Heart left ventricle (tissue), 16 donors: ENCODE measurements around the gene VAC14. TPM values are rescaled to one million over a fixed set of nuclear protein-coding genes. Genes with fewer than 3 reads are reported as not detected.
A peak's percentile ranks its signal among the peaks of the same experiment; 100 is the strongest.

Experiments
- ATAC-seq, 4 donors: fragments of 200-7000 bp; cut with Tn5 transposase; one replicate each; pipeline ENCODE4 v1.9.1; 2020 to 2022; ENCODE audit warnings: moderate library complexity in 4 of 4, mild to moderate bottlenecking in 3 of 4, moderate number of reproducible peaks in 1 of 4
- DNase-seq, 5 donors: peaks; one replicate each; pipeline ENCODE4 v3.0.0-alpha.2; 2020
- H3K27ac ChIP-seq, 12 donors: fragments of 200-600 bp; sonication (generic) in 4 of 12; one replicate each; pipeline versions ENCODE4 v1.5.0 to v1.8.0; 2016 to 2022; ENCODE audit warnings: mild to moderate bottlenecking in 2 of 12
- H3K27me3 ChIP-seq, 9 donors: fragments of 200-600 bp; sonication (generic) in 2 of 9; one replicate each; pipeline versions ENCODE4 v1.5.1 to v1.8.0; 2016 to 2022; ENCODE audit warnings: mild to moderate bottlenecking in 3 of 9
- H3K36me3 ChIP-seq, 9 donors: fragments of 200-600 bp; sonication (generic) in 2 of 9; one replicate each; pipeline versions ENCODE4 v1.5.0 to v1.8.0; 2018 to 2022; ENCODE audit warnings: mild to moderate bottlenecking in 2 of 9
- H3K4me1 ChIP-seq, 12 donors: fragments of 200-600 bp; sonication (generic) in 4 of 12; one replicate each; pipeline versions ENCODE4 v1.5.0 to v1.8.0; 2016 to 2022; ENCODE audit warnings: mild to moderate bottlenecking in 3 of 12
- H3K4me3 ChIP-seq, 12 donors: fragments of 200-600 bp; sonication (generic) in 4 of 12; one replicate each; pipeline versions ENCODE4 v1.5.0 to v1.8.0; 2017 to 2022; ENCODE audit warnings: mild to moderate bottlenecking in 9 of 12, moderate library complexity in 4 of 12
- H3K9me3 ChIP-seq, 12 donors: fragments of 200-600 bp; sonication (generic) in 4 of 12; one replicate each; pipeline versions ENCODE4 v1.5.0 to v1.8.0; 2016 to 2022; ENCODE audit warnings: mild to moderate bottlenecking in 1 of 12
- CTCF ChIP-seq, 12 donors: fragments of 200-600 bp; sonication (generic) in 4 of 12; IDR thresholded peaks; one replicate each; pipeline versions ENCODE4 v1.5.0 to v1.8.0; 2018 to 2022; ENCODE audit warnings: antibody characterized with exemption in 12 of 12, mild to moderate bottlenecking in 5 of 12
- POLR2A ChIP-seq, 2 donors: fragments of 450-650 bp; IDR thresholded peaks; one replicate each; pipeline ENCODE4 v1.6.1; 2017; ENCODE audit warnings: antibody characterized with exemption in 2 of 2, mild to moderate bottlenecking in 2 of 2, moderate library complexity in 2 of 2
- WGBS, 4 donors: extraction: QIAGEN DNeasy Blood & Tissue Kit in 2 of 4; methylation state at CpG; one replicate each; pipeline versions ENCODE4 v1.1.5 to v1.1.7; 2013 to 2018; 5-methylcytosine and 5-hydroxymethylcytosine counted together
- intact Hi-C, 10 donors: fragments of 100-400 bp; cut with DNase I; formaldehyde crosslinking; loops; one replicate each; pipeline versions ENCODE4 v1.11.1 to v1.14.2; 2022
- polyA plus RNA-seq, 2 donors: library from polyadenylated mRNA; stranded (reverse); fragments of 200-250 nt; gene quantifications; one replicate each; pipeline ENCODE4 v1.2.3, GENCODE V29; 2013
- total RNA-seq, 9 donors: library from RNA; depleted of rRNA in 2 of 9; stranded (reverse); fragments of >200 nt in 2 of 9; fragmentation: NEBNext Ultra II Directional in 3 of 9; extraction: Animal tissue kit (Norgen Biotek cat#: 25700) in 3 of 9; gene quantifications; one replicate each; pipeline versions ENCODE4 v1.1.0 to v1.2.4, GENCODE V29; 2016 to 2023
- donor health status: ischemic (EF 13 %, LVEDD 7.1; RV severe dilation, severe dysfunction).
- donor health status: healthy with polysubstance abuse.
- donor health status: DM: no; HTN: yes; CAD: no.
- donor health status: DM: no; HTN: no; CAD: no.
- donor health status: ischemic (EF 25% LVEDD 6.9; RV normal size, moderate dysfunction).
- donor health status: ischemic (EF 25% LVEDD 5.7; RV mildly dilated, moderate dysfunction).
- donor health status: healthy.
- donor health status: DM: yes; HTN: yes; CAD: no.
- donor health status: ischemic (EF 35%, LVEDD 5.7; RV mildly dilated, moderate dysfunction).
- donor health status: nonischemic (EF 11% LVEDD 7.7; RV severe dilation, severe dysfunction).
- donor health status: DM: yes; HTN: yes; CAD: no.
- donor health status: PGD.
- donor health status: ischemic (EF 29% LVEDD 5.4; RV normal size, mild dysfunction).
- donor health status: nonischemic (EF 23%, LVEDD 6.1; RV moderate dilation, normal function).

VAC14 gene
- total and polyA plus RNA-seq, 11 donors = 13.9 to 48.0 (median 26.1) TPM

- Histone ChIP-seq H3K4me1 (peaks cover 0 to 5% (median 0%) of the 10 kb centered on the region in 12 donors), H3K27ac (no peak overlapping the region), H3K36me3 (peaks cover 0 to 79% (median 13%) of the 10 kb centered on the region in 9 donors), H3K4me3 (no peak overlapping the region), H3K27me3 (no peaks in the 10 kb centered on the region), H3K9me3 (no peaks in the 10 kb centered on the region)
- ATAC-seq = no peak
- 91 to 96% (median 93%) methylated on average over 9 of the region's 9 CpGs for WGBS, 4 donors
- intact Hi-C loops = loop anchor here (2.0 to 10.0 kb wide), 6 partner anchors 89 to 245 kb away; partner anchors contain the start of genes COG4 (in 3 of the 10) and SF3B3 (in 3 of the 10)
- TF ChIP-seq POLR2A (IDR thresholded peaks at IDR 0.05) = no peak
- no peak for TF ChIP-seq CTCF (IDR thresholded peaks at IDR 0.05)
- no peak for DNase-seq
Measured at GRCh38 chr16:70770291-70770625, 30.7 kb downstream of the VAC14 start.

DNA sequence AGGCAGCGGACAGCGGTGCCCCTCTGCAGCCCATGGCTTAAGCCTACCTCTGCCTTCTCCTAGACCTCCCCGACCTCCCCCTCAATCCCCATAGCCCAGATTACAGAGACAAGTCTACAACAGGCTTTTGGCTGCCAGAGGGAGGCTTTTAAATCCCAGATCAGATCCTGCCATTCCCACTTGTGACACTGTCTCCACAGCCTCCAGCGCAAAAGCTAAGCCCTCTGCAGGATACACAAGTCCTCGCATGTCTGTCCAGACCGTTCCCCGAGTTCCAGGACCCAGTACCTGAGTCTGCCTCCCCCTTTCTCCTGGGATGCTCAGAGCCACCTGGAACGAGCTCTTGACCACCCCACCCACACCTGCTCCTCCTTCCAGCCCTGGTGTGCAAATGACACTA lies 31.2 kb downstream of the VAC14 start:
- no peak for TF ChIP-seq CTCF (IDR thresholded peaks at IDR 0.05)
- TF ChIP-seq POLR2A (IDR thresholded peaks at IDR 0.05) = no peak
- 96 to 98% (median 96%) methylated on average over 8 of the region's 8 CpGs for WGBS, 4 donors

GRCh38 chr16:70769131-70769530 lies 31.8 kb downstream of the VAC14 start:
- no peak overlapping the region for H3K4me3 ChIP-seq
- H3K4me1 ChIP-seq = peaks cover 0 to 5% (median 0%) of the 10 kb centered on the region in 12 donors
- no peaks in the 10 kb centered on the region for H3K9me3 ChIP-seq
- DNase-seq (peak in 1 of 5 donors; percentile 5), ATAC-seq (no peak)
- no peak overlapping the region for H3K27ac ChIP-seq
- WGBS, 4 donors = 89 to 98% (median 95%) methylated on average over 8 of the region's 8 CpGs
- no peaks in the 10 kb centered on the region for H3K27me3 ChIP-seq
- H3K36me3 ChIP-seq = peaks cover 0 to 82% (median 13%) of the 10 kb centered on the region in 9 donors
- intact Hi-C loops = loop anchor here in 3 of 10 donors (2.0 to 10.0 kb wide), 3 partner anchors 87 to 234 kb away; no protein-coding TSS in a partner anchor
- TF ChIP-seq POLR2A (IDR thresholded peaks at IDR 0.05) (no peak), CTCF (IDR thresholded peaks at IDR 0.05) (no peak)

More for the DNA sequence above, 31.2 kb downstream of the VAC14 start:
- DNase-seq (no peak), ATAC-seq (no peak)
- Histone ChIP-seq H3K9me3 (no peaks in the 10 kb centered on the region), H3K36me3 (peaks cover 0 to 80% (median 13%) of the 10 kb centered on the region in 9 donors), H3K27me3 (no peaks in the 10 kb centered on the region), H3K4me1 (peaks cover 0 to 5% (median 0%) of the 10 kb centered on the region in 12 donors), H3K27ac (no peak overlapping the region), H3K4me3 (no peak overlapping the region)
- intact Hi-C loops = loop anchor here (2.0 to 10.0 kb wide), 7 partner anchors 87 to 245 kb away; partner anchors contain the start of genes COG4 (in 3 of the 10) and SF3B3 (in 3 of the 10)

- DNase-seq (peak in 1 of 5 donors; percentile 23), ATAC-seq (no peak)
- H3K27ac ChIP-seq = no peak overlapping the region
- TF ChIP-seq POLR2A (IDR thresholded peaks at IDR 0.05) = no peak
- no peak for TF ChIP-seq CTCF (IDR thresholded peaks at IDR 0.05)
- H3K36me3 ChIP-seq = peaks cover 0 to 76% (median 13%) of the 10 kb centered on the region in 9 donors
- no peaks in the 10 kb centered on the region for H3K27me3 ChIP-seq
- H3K4me3 ChIP-seq = no peak overlapping the region
- intact Hi-C loops = loop anchor here in 3 of 10 donors (2.0 to 10.0 kb wide), 3 partner anchors 86 to 233 kb away; no protein-coding TSS in a partner anchor
- 47 to 73% (median 60%) methylated on average over 5 of the region's 5 CpGs for WGBS, 4 donors
- H3K4me1 ChIP-seq = peaks cover 0 to 5% (median 0%) of the 10 kb centered on the region in 12 donors
- no peaks in the 10 kb centered on the region for H3K9me3 ChIP-seq
Measured at GRCh38 chr16:70768203-70768580, 32.8 kb downstream of the VAC14 start.
